Endothelial cell of umbilical vein (primary cell): ENCODE results near the gene SEC11C.

Source experiments
- EZH2 ChIP-seq: IDR thresholded peaks from 2 replicates; pipeline ENCODE4 v1.6.1; 2012; ENCODE audit warnings: borderline replicate concordance, low read depth, mild to moderate bottlenecking, moderate library complexity, low read length, inconsistent platforms; ENCODE audit not compliant: severe bottlenecking
- FOS ChIP-seq: IDR thresholded peaks from 2 replicates; pipeline ENCODE4 v1.6.1; 2011; ENCODE audit warnings: mild to moderate bottlenecking, low read length, moderate library complexity, borderline replicate concordance; ENCODE audit not compliant: insufficient read depth
- JUN ChIP-seq: IDR thresholded peaks from 2 replicates; pipeline ENCODE4 v1.6.1; 2011; ENCODE audit warnings: borderline replicate concordance, low read depth; ENCODE audit not compliant: insufficient read length, insufficient read depth
- MAX ChIP-seq: IDR thresholded peaks from 2 replicates; pipeline ENCODE4 v1.6.1; 2011; ENCODE audit not compliant: insufficient read depth, insufficient read length
- MYC ChIP-seq: IDR thresholded peaks from one replicate; pipeline ENCODE4 v1.6.1; 2011; ENCODE audit warnings: mild to moderate bottlenecking, low read depth, low read length
- POLR2A ChIP-seq: IDR thresholded peaks from 2 replicates; pipeline ENCODE4 v1.6.1; 2012; ENCODE audit warnings: low read depth, mild to moderate bottlenecking, control low read depth, low read length
- POLR2AphosphoS5 ChIP-seq: IDR thresholded peaks from 2 replicates; pipeline ENCODE4 v1.6.1; 2012; ENCODE audit warnings: low read depth, mild to moderate bottlenecking, control low read depth, low read length, moderate library complexity; ENCODE audit not compliant: insufficient read depth
- TF ChIP-seq, protein P1 (sequence below), 2 donors: IDR thresholded peaks; 1 replicate in 1 of 2; 2 replicates in 1 of 2; pipeline ENCODE4 v1.5.1; 2011; ENCODE audit warnings: low read length in 2 of 2, mild to moderate bottlenecking in 2 of 2, moderate library complexity in 2 of 2, control low read depth in 1 of 2, inconsistent platforms in 1 of 2, low read depth in 1 of 2; ENCODE audit not compliant: insufficient read depth in 1 of 2; ENCODE audit errors: extremely low read depth in 1 of 2

DNA sequence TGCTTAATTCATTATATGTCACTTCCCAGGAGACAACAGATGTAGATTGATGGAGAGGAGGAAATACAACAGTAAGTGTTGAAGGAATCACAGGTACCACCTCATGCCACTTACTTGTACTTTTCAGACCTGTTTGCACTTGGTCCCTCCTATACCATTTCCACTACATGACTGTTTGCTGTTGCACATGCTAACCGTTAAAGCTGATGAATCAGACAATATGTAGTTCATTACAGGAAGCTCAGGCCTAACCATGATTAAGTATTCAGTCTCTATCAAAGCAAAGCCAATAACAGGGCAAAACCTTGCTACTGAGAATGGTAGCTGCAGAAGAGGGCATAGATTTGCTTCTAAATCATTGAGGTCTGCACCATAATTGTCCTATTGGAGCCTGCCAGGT is 50.1 kb downstream of the SEC11C start:
- TF ChIP-seq, protein P1, sequence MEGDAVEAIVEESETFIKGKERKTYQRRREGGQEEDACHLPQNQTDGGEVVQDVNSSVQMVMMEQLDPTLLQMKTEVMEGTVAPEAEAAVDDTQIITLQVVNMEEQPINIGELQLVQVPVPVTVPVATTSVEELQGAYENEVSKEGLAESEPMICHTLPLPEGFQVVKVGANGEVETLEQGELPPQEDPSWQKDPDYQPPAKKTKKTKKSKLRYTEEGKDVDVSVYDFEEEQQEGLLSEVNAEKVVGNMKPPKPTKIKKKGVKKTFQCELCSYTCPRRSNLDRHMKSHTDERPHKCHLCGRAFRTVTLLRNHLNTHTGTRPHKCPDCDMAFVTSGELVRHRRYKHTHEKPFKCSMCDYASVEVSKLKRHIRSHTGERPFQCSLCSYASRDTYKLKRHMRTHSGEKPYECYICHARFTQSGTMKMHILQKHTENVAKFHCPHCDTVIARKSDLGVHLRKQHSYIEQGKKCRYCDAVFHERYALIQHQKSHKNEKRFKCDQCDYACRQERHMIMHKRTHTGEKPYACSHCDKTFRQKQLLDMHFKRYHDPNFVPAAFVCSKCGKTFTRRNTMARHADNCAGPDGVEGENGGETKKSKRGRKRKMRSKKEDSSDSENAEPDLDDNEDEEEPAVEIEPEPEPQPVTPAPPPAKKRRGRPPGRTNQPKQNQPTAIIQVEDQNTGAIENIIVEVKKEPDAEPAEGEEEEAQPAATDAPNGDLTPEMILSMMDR (IDR thresholded peaks at IDR 0.05; ENCODE audit: extremely low read depth in 1 of 2, insufficient read depth in 1 of 2, low read depth in 1 of 2, low read length in 2 of 2), result no peak
- TF ChIP-seq POLR2A (no peak), POLR2AphosphoS5 (no peak), EZH2 (no peak), MYC (no peak), MAX (no peak), JUN (no peak), FOS (no peak)
